T-helper 17 cell (primary cell): ENCODE results near the gene ISCA1. TPM values are rescaled to one million over a fixed set of nuclear protein-coding genes. Genes with fewer than 3 reads are reported as not detected.
"Not testable (repeated sequence)": the region's sequence is repeated elsewhere in the genome, so short reads cannot be mapped to it uniquely, and the experiment has no call there.

Experiments used
- ATAC-seq: fragments of 150-1000 bp; cut with Tn5 transposase; 2 replicates; pipeline ENCODE4 v1.10.0; 2021; ENCODE audit warnings: mild to moderate bottlenecking, moderate library complexity
- DNase-seq, 3 donors: peaks; one replicate each; pipeline versions ENCODE4 v3.0.0 to v3.0.0-alpha.2; 2020 to 2021
- H3K9me3 ChIP-seq: one replicate; pipeline ENCODE4 v1.7.0; 2013; ENCODE audit warnings: low read length, mild to moderate bottlenecking; ENCODE audit not compliant: control insufficient read depth, poor library complexity, severe bottlenecking
- H3K27ac Mint-ChIP-seq: one replicate; pipeline ENCODE4 v1.8.0; 2022; ENCODE audit warnings: mild to moderate bottlenecking, moderate library complexity, mixed read lengths
- H3K27me3 Mint-ChIP-seq: one replicate; pipeline ENCODE4 v1.8.0; 2022; ENCODE audit warnings: mixed read lengths
- H3K36me3 Mint-ChIP-seq: one replicate; pipeline ENCODE4 v1.8.0; 2022; ENCODE audit warnings: low read depth, mixed read lengths
- H3K4me1 Mint-ChIP-seq: one replicate; pipeline ENCODE4 v1.8.0; 2022; ENCODE audit warnings: mild to moderate bottlenecking, mixed read lengths
- H3K4me3 Mint-ChIP-seq: one replicate; pipeline ENCODE4 v1.8.0; 2022; ENCODE audit warnings: mild to moderate bottlenecking, moderate library complexity, mixed read lengths
- total RNA-seq, 4 donors: library from RNA in 2 of 4; stranded (reverse) in 2 of 4; gene quantifications; one replicate each; pipeline ENCODE4 v1.2.3 and lab custom pipeline; 2022 to 2026

Gene ISCA1
- total RNA-seq, 2 donors from 2014 or later: 66.9 to 87.2 TPM

GRCh38 chr9:86304236-86304730 lies 21.9 kb upstream of the ISCA1 start:
- no peaks in the 10 kb centered on the region for H3K27me3 Mint-ChIP-seq
- no peak overlapping the region for H3K4me3 Mint-ChIP-seq
- no peaks in the 10 kb centered on the region for H3K9me3 ChIP-seq
- H3K36me3 Mint-ChIP-seq: peaks cover 13% of the 10 kb centered on the region
- ATAC-seq (no peak), DNase-seq (no peak)
- peaks cover 10% of the 10 kb centered on the region for H3K4me1 Mint-ChIP-seq
- H3K27ac Mint-ChIP-seq: peak overlapping the region; percentile 67

DNA sequence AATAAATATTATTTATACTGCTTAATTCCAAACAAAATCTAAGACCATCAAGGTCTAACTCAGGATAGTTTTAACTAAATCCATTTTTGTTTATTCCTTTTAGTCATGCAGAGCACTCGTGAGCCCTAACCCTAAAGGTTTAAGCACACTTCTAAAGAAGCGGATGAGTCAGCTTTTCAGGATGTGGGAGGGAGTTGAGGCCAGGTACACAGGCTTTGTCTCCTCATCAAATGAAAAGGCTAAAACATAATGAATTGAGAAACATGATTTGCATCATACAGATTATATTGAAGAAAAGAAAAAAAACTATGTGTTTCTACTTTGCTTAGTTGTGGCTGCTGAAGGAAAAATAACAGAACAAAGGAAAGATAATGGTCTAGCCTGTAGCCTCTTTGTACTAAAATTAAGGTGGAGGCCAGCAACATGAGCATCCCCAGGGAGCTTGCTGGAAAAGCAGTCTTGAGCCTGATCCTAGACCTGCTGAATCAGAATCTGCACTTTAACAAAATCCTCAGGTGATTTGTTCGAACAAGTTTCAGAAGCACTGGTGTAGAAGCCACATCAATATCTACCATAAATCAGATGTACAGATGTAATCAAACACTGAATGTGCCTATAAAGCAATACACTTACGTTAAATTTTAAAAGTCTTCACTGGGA lies 21.1 kb upstream of the ISCA1 start:
- no peaks in the 10 kb centered on the region for H3K9me3 ChIP-seq
- peaks cover 10% of the 10 kb centered on the region for H3K4me1 Mint-ChIP-seq
- peak; percentile 97 for ATAC-seq
- H3K4me3 Mint-ChIP-seq: peak overlapping the region; percentile 28
- peaks cover 15% of the 10 kb centered on the region for H3K36me3 Mint-ChIP-seq
- no peak for DNase-seq
- H3K27me3 Mint-ChIP-seq: no peaks in the 10 kb centered on the region
- H3K27ac Mint-ChIP-seq: peak overlapping the region; percentile 67

DNA sequence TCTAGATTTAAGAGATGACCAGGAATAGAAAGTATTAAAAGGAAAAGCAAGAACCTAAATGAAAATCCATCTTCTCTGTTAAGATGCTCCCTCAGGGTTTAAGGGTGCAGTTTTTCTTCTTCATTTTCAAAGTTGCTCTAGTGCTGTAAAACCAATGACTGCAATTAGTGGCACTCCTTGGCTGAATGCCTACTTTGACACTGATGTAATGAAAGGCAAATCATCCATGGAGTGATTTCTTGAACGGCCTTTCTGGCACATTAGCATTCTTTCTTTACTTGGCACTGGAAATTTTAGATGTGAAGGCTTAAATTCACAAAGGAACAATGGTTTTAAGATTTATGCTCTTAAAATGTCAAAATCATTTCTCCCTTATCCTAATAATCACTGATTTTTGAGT lies 19.3 kb upstream of the ISCA1 start:
- peak overlapping the region; percentile 57 for H3K27ac Mint-ChIP-seq
- no peak for ATAC-seq
- DNase-seq: no peak
- no peaks in the 10 kb centered on the region for H3K27me3 Mint-ChIP-seq
- H3K36me3 Mint-ChIP-seq: peaks cover 19% of the 10 kb centered on the region
- peaks cover 19% of the 10 kb centered on the region for H3K4me1 Mint-ChIP-seq
- H3K4me3 Mint-ChIP-seq: no peak overlapping the region
- no peaks in the 10 kb centered on the region for H3K9me3 ChIP-seq

DNA sequence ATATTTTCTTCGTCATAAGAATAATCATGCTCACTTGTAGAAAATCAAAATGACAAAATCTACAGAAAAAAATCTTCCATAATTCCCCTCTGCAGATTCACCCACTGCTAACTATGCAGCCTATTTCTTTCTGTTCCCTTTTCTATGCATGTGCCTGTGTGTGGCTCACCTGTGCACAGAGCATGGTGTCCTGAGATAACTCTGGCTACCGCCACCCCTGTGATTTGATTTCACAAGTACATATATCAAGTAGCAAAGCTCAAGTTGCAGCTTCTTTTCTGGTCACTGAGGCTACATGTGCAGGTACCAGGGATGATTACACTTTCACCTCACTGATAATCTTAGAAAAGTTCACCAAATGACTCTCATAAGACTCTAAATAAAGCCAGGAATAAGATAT lies 18.4 kb upstream of the ISCA1 start:
- peak overlapping the region; percentile 57 for H3K27ac Mint-ChIP-seq
- H3K27me3 Mint-ChIP-seq: no peaks in the 10 kb centered on the region
- H3K36me3 Mint-ChIP-seq: peaks cover 19% of the 10 kb centered on the region

DNA sequence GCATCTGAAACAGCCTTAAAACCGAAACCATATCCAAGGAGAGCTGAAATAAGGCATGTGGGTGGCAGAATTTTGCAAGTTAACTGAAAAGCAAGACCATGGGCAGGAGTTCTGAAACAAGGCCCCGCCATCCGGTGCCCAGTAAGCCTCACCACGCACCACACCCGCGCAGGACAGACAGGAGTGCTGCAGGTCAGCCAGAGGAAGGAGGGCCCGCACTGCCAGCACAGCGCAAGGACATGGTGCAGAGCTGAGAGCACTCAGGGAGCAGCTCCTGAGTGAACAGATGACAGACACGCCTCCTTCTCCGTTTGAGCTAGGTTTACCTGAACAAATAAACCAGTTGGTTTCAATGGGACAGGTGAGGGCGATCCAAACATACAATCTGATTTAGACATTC lies 16.5 kb upstream of the ISCA1 start:
- no peaks in the 10 kb centered on the region for H3K9me3 ChIP-seq
- no peaks in the 10 kb centered on the region for H3K27me3 Mint-ChIP-seq
- H3K27ac Mint-ChIP-seq: peak overlapping the region; percentile 49
- H3K4me1 Mint-ChIP-seq: peaks cover 20% of the 10 kb centered on the region
- ATAC-seq: no peak
- H3K36me3 Mint-ChIP-seq: peaks cover 19% of the 10 kb centered on the region
- no peak for DNase-seq
- peak overlapping the region; percentile 70 for H3K4me3 Mint-ChIP-seq

More for the DNA sequence above, 18.4 kb upstream of the ISCA1 start:
- no peak for DNase-seq
- no peaks in the 10 kb centered on the region for H3K9me3 ChIP-seq
- peaks cover 21% of the 10 kb centered on the region for H3K4me1 Mint-ChIP-seq
- ATAC-seq: no peak
- H3K4me3 Mint-ChIP-seq: no peak overlapping the region

DNA sequence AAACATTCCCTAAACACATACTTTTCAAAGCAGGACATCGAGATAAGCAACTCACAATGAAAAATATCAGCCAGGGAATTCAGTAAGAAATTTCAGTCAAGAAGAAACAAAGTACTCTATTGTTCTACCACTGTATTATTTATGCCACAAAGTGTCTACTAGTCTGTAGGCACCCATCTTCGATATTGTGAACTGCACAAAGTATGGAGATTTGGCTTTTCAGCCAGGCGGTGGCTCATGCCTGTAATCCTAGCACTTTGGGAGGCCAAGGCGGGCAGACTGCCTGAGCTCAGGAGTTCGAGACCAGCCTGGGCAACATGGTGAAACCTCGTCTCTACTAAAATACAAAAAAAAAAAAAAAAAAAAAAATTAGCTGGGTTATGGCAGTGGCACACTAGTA lies 8.0 kb upstream of the ISCA1 start:
- not testable (repeated sequence) for H3K27me3 Mint-ChIP-seq, H3K9me3 ChIP-seq, H3K4me3 Mint-ChIP-seq, DNase-seq, H3K36me3 Mint-ChIP-seq, H3K4me1 Mint-ChIP-seq, H3K27ac Mint-ChIP-seq, ATAC-seq

- DNase-seq (no peak), ATAC-seq (no peak)
- peak overlapping the region; percentile 41 for H3K27ac Mint-ChIP-seq
- H3K9me3 ChIP-seq: no peaks in the 10 kb centered on the region
- H3K4me1 Mint-ChIP-seq: peaks cover 4% of the 10 kb centered on the region
- peaks cover 3% of the 10 kb centered on the region for H3K36me3 Mint-ChIP-seq
- no peak overlapping the region for H3K4me3 Mint-ChIP-seq
- H3K27me3 Mint-ChIP-seq: no peaks in the 10 kb centered on the region
Observed at GRCh38 chr9:86288499-86289198, 6.3 kb upstream of the ISCA1 start.

GRCh38 chr9:86287013-86287412 lies 4.7 kb upstream of the ISCA1 start:
- Mint-ChIP-seq H3K4me3 (no peak overlapping the region), H3K36me3 (no peaks in the 10 kb centered on the region), H3K27me3 (no peaks in the 10 kb centered on the region), H3K27ac (peak overlapping the region; percentile 67), H3K4me1 (peaks cover 10% of the 10 kb centered on the region)
- DNase-seq (no peak), ATAC-seq (no peak)
- H3K9me3 ChIP-seq: no peaks in the 10 kb centered on the region

DNA sequence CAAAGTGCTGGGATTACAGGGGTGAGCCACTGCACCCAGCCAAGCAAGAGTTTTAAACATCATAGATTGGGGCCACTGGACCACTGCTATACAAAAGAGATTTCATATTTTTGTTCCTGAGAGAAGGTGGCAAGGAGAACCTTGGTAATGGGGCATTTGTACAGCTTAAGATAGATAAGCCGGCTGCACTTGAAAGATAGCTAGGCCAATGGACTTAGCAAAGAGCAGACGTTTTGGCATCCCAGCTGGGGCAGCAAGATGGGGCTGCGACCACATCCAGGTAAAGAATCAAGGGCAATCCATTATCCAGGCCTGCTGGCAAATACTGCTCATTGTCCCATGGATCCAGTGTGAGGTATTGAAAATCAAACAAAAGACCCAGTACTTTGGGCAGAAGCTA lies 3.9 kb upstream of the ISCA1 start:
- peak overlapping the region; percentile 67 for H3K27ac Mint-ChIP-seq
- DNase-seq: no peak
- H3K36me3 Mint-ChIP-seq: no peaks in the 10 kb centered on the region
- no peak overlapping the region for H3K4me3 Mint-ChIP-seq
- H3K9me3 ChIP-seq: no peaks in the 10 kb centered on the region
- peaks cover 13% of the 10 kb centered on the region for H3K4me1 Mint-ChIP-seq
- ATAC-seq: no peak
- H3K27me3 Mint-ChIP-seq: no peaks in the 10 kb centered on the region

DNA sequence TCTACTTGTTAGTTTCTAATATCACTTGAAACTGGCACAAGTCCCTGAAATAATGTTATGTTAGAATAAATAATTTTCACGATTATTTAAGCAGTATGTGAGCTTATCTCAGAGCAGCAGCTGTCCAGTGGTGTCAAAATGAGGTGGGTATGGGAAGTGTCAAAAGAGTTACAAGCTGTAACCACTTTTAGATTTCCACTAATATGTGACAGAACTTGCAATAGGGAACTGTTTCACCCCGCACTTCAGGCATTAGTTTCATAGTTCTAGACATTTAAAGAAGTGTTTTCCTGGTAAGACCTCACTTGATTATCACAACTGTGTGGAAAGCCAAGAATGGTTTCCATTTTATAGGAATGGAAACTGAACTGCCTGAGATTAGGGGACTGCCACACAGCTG lies 2.9 kb upstream of the ISCA1 start:
- DNase-seq: no peak
- H3K4me3 Mint-ChIP-seq: no peak overlapping the region
- peaks cover 23% of the 10 kb centered on the region for H3K4me1 Mint-ChIP-seq
- no peak for ATAC-seq
- H3K36me3 Mint-ChIP-seq: no peaks in the 10 kb centered on the region
- H3K27ac Mint-ChIP-seq: peak overlapping the region; percentile 67
- no peaks in the 10 kb centered on the region for H3K9me3 ChIP-seq
- H3K27me3 Mint-ChIP-seq: no peaks in the 10 kb centered on the region

DNA sequence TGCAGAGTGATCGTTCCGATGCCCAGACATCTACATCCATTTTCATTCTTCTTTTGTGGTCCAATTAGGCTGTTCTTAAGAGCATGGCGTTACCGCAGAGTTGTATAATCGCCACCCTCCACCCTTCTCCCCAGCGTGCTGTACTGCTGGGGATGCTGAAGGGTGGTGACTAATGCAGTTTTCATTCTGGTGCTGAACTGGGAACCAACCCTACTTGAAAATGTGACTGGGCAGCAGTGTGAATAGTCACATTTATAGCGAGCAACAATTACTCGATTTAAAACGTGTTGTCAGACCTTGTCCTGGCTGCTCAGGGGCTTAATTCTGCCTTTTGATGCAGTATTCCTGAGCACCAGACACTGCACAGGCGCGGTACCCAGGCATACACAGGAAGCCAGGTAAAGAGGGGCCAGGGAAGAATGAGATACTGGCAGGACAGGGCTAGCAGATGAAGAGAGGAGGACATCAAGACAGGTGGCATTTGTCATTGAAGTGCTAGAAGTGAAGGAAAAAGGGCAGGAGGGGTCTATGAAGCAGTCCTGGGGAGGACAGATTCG lies 719 bp upstream of the ISCA1 start:
- no peaks in the 10 kb centered on the region for H3K9me3 ChIP-seq
- Mint-ChIP-seq H3K27me3 (no peaks in the 10 kb centered on the region), H3K36me3 (peaks cover 2% of the 10 kb centered on the region), H3K27ac (peak overlapping the region; percentile 98), H3K4me1 (peaks cover 36% of the 10 kb centered on the region), H3K4me3 (peak overlapping the region; percentile 95)
- no peak for ATAC-seq
- no peak for DNase-seq

DNA sequence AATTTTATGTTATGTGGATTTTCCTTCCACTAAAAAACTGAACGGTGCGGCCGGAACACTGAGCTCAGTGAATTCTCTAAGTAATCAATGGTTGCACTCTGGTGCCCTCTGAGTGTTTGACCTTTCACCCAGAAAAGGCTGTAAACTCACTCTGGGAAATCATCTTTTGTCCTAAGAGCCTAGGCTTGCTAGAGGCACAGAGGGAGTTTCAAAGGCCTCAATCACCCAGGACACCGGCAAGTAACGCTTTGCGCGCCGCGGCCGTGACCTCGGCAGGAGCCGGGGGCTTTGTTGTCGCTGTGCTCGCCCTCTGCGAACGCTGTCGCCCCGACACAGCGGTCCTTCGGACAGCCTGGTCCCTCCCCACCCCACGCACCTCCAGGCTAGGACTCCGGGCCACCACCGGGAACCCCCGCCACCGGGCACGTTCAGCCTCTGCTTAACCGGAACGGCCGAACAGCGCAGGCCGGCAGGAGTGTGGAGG lies 703 bp downstream of the ISCA1 start:
- ATAC-seq (no peak), DNase-seq (peak in 1 of 3 donors; percentile 35)
- Mint-ChIP-seq H3K27me3 (no peaks in the 10 kb centered on the region), H3K27ac (peak overlapping the region; percentile 98), H3K4me1 (peaks cover 41% of the 10 kb centered on the region), H3K4me3 (peak overlapping the region; percentile 95), H3K36me3 (peaks cover 2% of the 10 kb centered on the region)
- H3K9me3 ChIP-seq: no peaks in the 10 kb centered on the region

- Mint-ChIP-seq H3K36me3 (peaks cover 2% of the 10 kb centered on the region), H3K27ac (peak overlapping the region; percentile 98), H3K4me1 (peaks cover 42% of the 10 kb centered on the region), H3K4me3 (peak overlapping the region; percentile 95), H3K27me3 (no peaks in the 10 kb centered on the region)
- H3K9me3 ChIP-seq: no peaks in the 10 kb centered on the region
- ATAC-seq (no peak), DNase-seq (no peak)
Observed at GRCh38 chr9:86280580-86280979, 1.8 kb downstream of the ISCA1 start.
